BLaER1 treated with 17β-estradiol and CSF1 and Interleukin-3, amounts not matched to agents 10 nM and 100 nM (cell line): ENCODE measurements around the gene OSBPL5.

Source experiments
- H3K27ac ChIP-seq, 11 experiments: shearing (Covaris generic); formaldehyde crosslinking; 2 replicates each; pipeline ENCODE4 v1.8.1; 2022
- H3K27me3 ChIP-seq, 11 experiments: shearing (Covaris generic); formaldehyde crosslinking; 2 replicates each; pipeline ENCODE4 v1.8.1; 2022
- H3K36me3 ChIP-seq, 11 experiments: shearing (Covaris generic); formaldehyde crosslinking; 2 replicates each; pipeline ENCODE4 v1.8.1; 2022
- H3K4me1 ChIP-seq, 10 experiments: shearing (Covaris generic); formaldehyde crosslinking; 2 replicates each; pipeline ENCODE4 v1.8.1; 2022
- H3K4me2 ChIP-seq, 11 experiments: shearing (Covaris generic); formaldehyde crosslinking; 2 replicates each; pipeline ENCODE4 v1.8.1; 2022
- H3K4me3 ChIP-seq, 10 experiments: shearing (Covaris generic); formaldehyde crosslinking; 2 replicates each; pipeline ENCODE4 v1.8.1; 2022
- H3K9ac ChIP-seq, 11 experiments: shearing (Covaris generic); formaldehyde crosslinking; 2 replicates each; pipeline ENCODE4 v1.8.1; 2022
- H3K9me3 ChIP-seq, 11 experiments: shearing (Covaris generic); formaldehyde crosslinking; replicated peaks in 1 of 11; 2 replicates each; pipeline ENCODE4 v1.8.1; 2022
- H4K20me1 ChIP-seq, 11 experiments: shearing (Covaris generic); formaldehyde crosslinking; 2 replicates each; pipeline ENCODE4 v1.8.1; 2022
- Cebpa-rat ChIP-seq, 11 experiments: shearing (Covaris generic); IDR thresholded peaks; 2 replicates each; pipeline ENCODE4 v1.8.1; 2022

OSBPL5 gene

GRCh38 chr11:3200388-3201111 is 35.4 kb upstream of the OSBPL5 start:
- H3K36me3 ChIP-seq, result no peaks in the 10 kb centered on the region
- no peak overlapping the region for H3K4me3 ChIP-seq
- peaks cover 22 to 39% (median 30%) of the 10 kb centered on the region in 10 experiments for H3K4me1 ChIP-seq
- peaks cover 0 to 26% (median 7%) of the 10 kb centered on the region in 11 experiments; a peak in 10 of 22 replicates for H4K20me1 ChIP-seq
- peaks cover 43 to 61% (median 50%) of the 10 kb centered on the region in 11 experiments for H3K27me3 ChIP-seq
- H3K4me2 ChIP-seq, result no peak overlapping the region
- no peak for TF ChIP-seq Cebpa-rat (IDR thresholded peaks at IDR 0.05)
- no peak overlapping the region for H3K27ac ChIP-seq
- H3K9ac ChIP-seq, result no peak overlapping the region
- H3K9me3 ChIP-seq, result no peaks in the 10 kb centered on the region

- Histone ChIP-seq H3K4me3 (no peak overlapping the region), H3K4me2 (no peak overlapping the region), H3K27me3 (peaks cover 41 to 53% (median 43%) of the 10 kb centered on the region in 11 experiments), H3K9ac (no peak overlapping the region), H3K4me1 (peaks cover 21 to 38% (median 24%) of the 10 kb centered on the region in 10 experiments; a peak in 19 of 20 replicates), H4K20me1 (peaks cover 0 to 26% (median 7%) of the 10 kb centered on the region in 11 experiments; a peak in 10 of 22 replicates), H3K9me3 (no peaks in the 10 kb centered on the region), H3K36me3 (no peaks in the 10 kb centered on the region), H3K27ac (no peak overlapping the region)
- TF ChIP-seq Cebpa-rat (IDR thresholded peaks at IDR 0.05), result no peak
Measured at GRCh38 chr11:3199537-3200295, 34.6 kb upstream of the OSBPL5 start.

- Histone ChIP-seq H3K36me3 (no peaks in the 10 kb centered on the region), H3K9ac (no peak overlapping the region)
Measured at GRCh38 chr11:3198815-3199214, 33.7 kb upstream of the OSBPL5 start.

GRCh38 chr11:3197878-3198528 is 32.9 kb upstream of the OSBPL5 start:
- no peak for TF ChIP-seq Cebpa-rat (IDR thresholded peaks at IDR 0.05)
- Histone ChIP-seq H3K9me3 (no peaks in the 10 kb centered on the region), H3K4me3 (no peak overlapping the region), H3K27me3 (peaks cover 24 to 36% (median 28%) of the 10 kb centered on the region in 11 experiments), H3K4me1 (peaks cover 15 to 43% (median 21%) of the 10 kb centered on the region in 10 experiments; a peak in 19 of 20 replicates), H3K36me3 (no peaks in the 10 kb centered on the region), H4K20me1 (peaks cover 0 to 22% (median 4%) of the 10 kb centered on the region in 11 experiments; a peak in 10 of 22 replicates), H3K4me2 (peak overlapping the region in 7 of 11 experiments; percentile 2 to 51 (median 26); a peak in 9 of 22 replicates), H3K9ac (no peak overlapping the region; a peak in 1 of 22 replicates), H3K27ac (no peak overlapping the region)

More at GRCh38 chr11:3198815-3199214, 33.7 kb upstream of the OSBPL5 start:
- no peak overlapping the region for H3K4me3 ChIP-seq
- TF ChIP-seq Cebpa-rat (IDR thresholded peaks at IDR 0.05), result no peak
- H3K4me1 ChIP-seq, result peaks cover 18 to 47% (median 26%) of the 10 kb centered on the region in 10 experiments; a peak in 19 of 20 replicates
- H3K9me3 ChIP-seq, result no peaks in the 10 kb centered on the region
- H3K27ac ChIP-seq, result no peak overlapping the region
- peaks cover 32 to 44% (median 36%) of the 10 kb centered on the region in 11 experiments for H3K27me3 ChIP-seq
- peaks cover 0 to 26% (median 7%) of the 10 kb centered on the region in 11 experiments; a peak in 10 of 22 replicates for H4K20me1 ChIP-seq
- no peak overlapping the region for H3K4me2 ChIP-seq

GRCh38 chr11:3197044-3197695 is 32.1 kb upstream of the OSBPL5 start:
- Histone ChIP-seq H3K9me3 (no peaks in the 10 kb centered on the region), H3K4me1 (peaks cover 9 to 35% (median 13%) of the 10 kb centered on the region in 10 experiments; a peak in 17 of 20 replicates), H3K36me3 (no peaks in the 10 kb centered on the region), H3K27ac (no peak overlapping the region), H3K27me3 (peaks cover 16 to 28% (median 20%) of the 10 kb centered on the region in 11 experiments), H4K20me1 (peaks cover 0 to 13% (median 0%) of the 10 kb centered on the region in 11 experiments; a peak in 8 of 22 replicates), H3K4me2 (peak overlapping the region in 6 of 11 experiments; percentile 2 to 51 (median 36); a peak in 6 of 22 replicates), H3K4me3 (no peak overlapping the region), H3K9ac (peak overlapping the region in 2 of 11 experiments; percentile 13 to 28; a peak in 3 of 22 replicates)
- TF ChIP-seq Cebpa-rat (IDR thresholded peaks at IDR 0.05), result no peak

GRCh38 chr11:3196161-3197043 is 31.3 kb upstream of the OSBPL5 start:
- Histone ChIP-seq H3K9ac (peak overlapping the region in 3 of 11 experiments; percentile 9 to 28 (median 13); a peak in 3 of 22 replicates), H3K27ac (no peak overlapping the region)
- TF ChIP-seq Cebpa-rat (IDR thresholded peaks at IDR 0.05), result no peak

More at GRCh38 chr11:3196161-3197043, 31.3 kb upstream of the OSBPL5 start:
- H4K20me1 ChIP-seq, result peaks cover 0 to 6% (median 0%) of the 10 kb centered on the region in 11 experiments; a peak in 7 of 22 replicates
- peaks cover 8 to 20% (median 12%) of the 10 kb centered on the region in 11 experiments for H3K27me3 ChIP-seq
- no peak overlapping the region for H3K4me2 ChIP-seq
- peaks cover 8 to 32% (median 13%) of the 10 kb centered on the region in 10 experiments; a peak in 17 of 20 replicates for H3K4me1 ChIP-seq
- H3K9me3 ChIP-seq, result no peaks in the 10 kb centered on the region
- no peak overlapping the region for H3K4me3 ChIP-seq
- H3K36me3 ChIP-seq, result no peaks in the 10 kb centered on the region
